Colonic mucosa (tissue), 4 donors: Measurements from ENCODE around the gene SPDEF. TPM values are rescaled to one million over a fixed set of nuclear protein-coding genes. Genes with fewer than 3 reads are reported as not detected.

ENCODE experiments used
- DNase-seq: peaks from one replicate; pipeline ENCODE4 v3.0.0-alpha.2; 2020
- H3K27ac ChIP-seq: fragments of 200-600 bp; one replicate; pipeline ENCODE4 v1.8.0; 2021
- H3K27me3 ChIP-seq: fragments of 200-600 bp; one replicate; pipeline ENCODE4 v1.8.0; 2021
- H3K36me3 ChIP-seq: fragments of 200-600 bp; one replicate; pipeline ENCODE4 v1.8.0; 2021
- H3K4me1 ChIP-seq: fragments of 200-600 bp; one replicate; pipeline ENCODE4 v1.8.0; 2021; ENCODE audit warnings: mild to moderate bottlenecking
- H3K4me3 ChIP-seq: fragments of 200-600 bp; one replicate; pipeline ENCODE4 v1.8.0; 2021
- H3K9ac ChIP-seq, 2 donors: one replicate each; pipeline ENCODE4 v1.7.0; 2013; ENCODE audit warnings: control low read depth in 2 of 2, low read depth in 2 of 2, low read length in 2 of 2
- H3K9me3 ChIP-seq: fragments of 200-600 bp; one replicate; pipeline ENCODE4 v1.8.0; 2021
- CTCF ChIP-seq: fragments of 200-600 bp; IDR thresholded peaks from one replicate; pipeline ENCODE4 v1.8.0; 2022; ENCODE audit warnings: antibody characterized with exemption, mild to moderate bottlenecking
- intact Hi-C: fragments of 100-400 bp; cut with DNase I; formaldehyde crosslinking; loops from one replicate; pipeline ENCODE4 v1.14.1; 2022
- total RNA-seq, 2 donors: library from RNA; stranded (reverse); fragmentation: NEBNext Ultra II Directional in 1 of 2; extraction: Animal tissue kit (Norgen Biotek cat#: 25700) in 1 of 2; gene quantifications; one replicate each; pipeline ENCODE4 v1.2.1, GENCODE V29; 2021
- donor health status: healthy.
- donor health status: DM: no; HTN: no; CAD: no.
- donor health status: DM: no; HTN: no; CAD: no.

SPDEF gene
- total RNA-seq, 2 donors from 2014 or later: 71.0 to 102 TPM

GRCh38 chr6:34534656-34535055 lies 21.5 kb downstream of the SPDEF start:
- no peak for DNase-seq
- H3K27me3 ChIP-seq: no peaks in the 10 kb centered on the region
- H3K9me3 ChIP-seq: no peaks in the 10 kb centered on the region
- intact Hi-C loops: no loop called here
- H3K9ac ChIP-seq: no peak overlapping the region
- no peaks in the 10 kb centered on the region for H3K36me3 ChIP-seq
- TF ChIP-seq CTCF: no peak
- H3K27ac ChIP-seq: no peak overlapping the region
- H3K4me3 ChIP-seq: no peak overlapping the region
- peaks cover 7% of the 10 kb centered on the region for H3K4me1 ChIP-seq

DNA sequence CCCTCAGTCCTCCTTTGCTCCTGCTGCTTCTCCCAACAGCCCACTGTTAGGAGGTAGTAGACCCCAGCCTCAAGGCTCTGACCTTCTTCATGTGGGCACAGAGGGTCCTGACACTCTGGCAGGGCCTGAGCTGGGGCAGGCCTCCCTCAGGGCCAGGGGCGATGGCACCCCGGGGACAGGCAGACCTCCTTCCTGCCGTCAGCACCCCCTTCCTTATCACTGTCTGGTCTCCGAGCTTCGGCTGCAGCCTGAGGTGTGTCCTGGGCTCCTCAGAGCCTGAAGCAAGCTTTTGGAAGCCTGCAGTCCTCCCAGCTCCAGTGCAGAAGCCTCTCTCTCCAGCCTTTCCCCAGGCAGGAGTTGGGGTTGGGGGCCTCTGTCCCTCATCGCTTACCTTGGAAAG lies 22.0 kb downstream of the SPDEF start:
- intact Hi-C loops: no loop called here
- H3K9ac ChIP-seq: no peak overlapping the region
- no peak for DNase-seq
- H3K9me3 ChIP-seq: no peaks in the 10 kb centered on the region
- no peaks in the 10 kb centered on the region for H3K36me3 ChIP-seq
- peaks cover 7% of the 10 kb centered on the region for H3K4me1 ChIP-seq
- TF ChIP-seq CTCF: no peak
- H3K27me3 ChIP-seq: no peaks in the 10 kb centered on the region
- H3K27ac ChIP-seq: no peak overlapping the region
- H3K4me3 ChIP-seq: no peak overlapping the region

DNA sequence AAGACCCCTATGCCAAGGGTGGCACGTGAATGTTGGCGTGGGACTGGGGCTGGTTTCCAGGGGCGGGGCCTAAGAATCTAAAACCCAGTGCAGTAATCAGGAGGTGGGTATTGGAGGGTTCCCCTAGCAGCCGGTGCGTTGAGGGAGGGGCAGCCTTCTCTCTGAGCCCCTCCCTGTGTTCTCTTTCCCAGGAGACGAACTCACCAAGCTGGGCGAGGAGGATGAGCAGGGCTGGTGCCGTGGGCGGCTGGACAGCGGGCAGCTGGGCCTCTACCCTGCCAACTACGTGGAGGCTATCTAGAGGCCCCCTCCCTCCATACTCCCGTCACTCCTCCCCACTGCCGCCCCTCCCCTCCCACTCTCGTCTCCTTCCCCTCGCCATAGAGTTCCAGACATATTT lies 23.9 kb downstream of the SPDEF start:
- Histone ChIP-seq H3K9ac (no peak overlapping the region), H3K27ac (no peak overlapping the region), H3K27me3 (no peaks in the 10 kb centered on the region), H3K36me3 (no peaks in the 10 kb centered on the region), H3K4me3 (no peak overlapping the region), H3K9me3 (no peaks in the 10 kb centered on the region), H3K4me1 (peaks cover 7% of the 10 kb centered on the region)
- intact Hi-C loops: no loop called here
- no peak for DNase-seq
- TF ChIP-seq CTCF: no peak

- no peaks in the 10 kb centered on the region for H3K27me3 ChIP-seq
- H3K4me1 ChIP-seq: peaks cover 7% of the 10 kb centered on the region
- no peak overlapping the region for H3K4me3 ChIP-seq
- intact Hi-C loops: no loop called here
- no peaks in the 10 kb centered on the region for H3K9me3 ChIP-seq
- no peak for TF ChIP-seq CTCF
- H3K27ac ChIP-seq: no peak overlapping the region
- no peak for DNase-seq
- H3K9ac ChIP-seq: no peak overlapping the region
- H3K36me3 ChIP-seq: no peaks in the 10 kb centered on the region
Observed at GRCh38 chr6:34531580-34532201, 24.4 kb downstream of the SPDEF start.

DNA sequence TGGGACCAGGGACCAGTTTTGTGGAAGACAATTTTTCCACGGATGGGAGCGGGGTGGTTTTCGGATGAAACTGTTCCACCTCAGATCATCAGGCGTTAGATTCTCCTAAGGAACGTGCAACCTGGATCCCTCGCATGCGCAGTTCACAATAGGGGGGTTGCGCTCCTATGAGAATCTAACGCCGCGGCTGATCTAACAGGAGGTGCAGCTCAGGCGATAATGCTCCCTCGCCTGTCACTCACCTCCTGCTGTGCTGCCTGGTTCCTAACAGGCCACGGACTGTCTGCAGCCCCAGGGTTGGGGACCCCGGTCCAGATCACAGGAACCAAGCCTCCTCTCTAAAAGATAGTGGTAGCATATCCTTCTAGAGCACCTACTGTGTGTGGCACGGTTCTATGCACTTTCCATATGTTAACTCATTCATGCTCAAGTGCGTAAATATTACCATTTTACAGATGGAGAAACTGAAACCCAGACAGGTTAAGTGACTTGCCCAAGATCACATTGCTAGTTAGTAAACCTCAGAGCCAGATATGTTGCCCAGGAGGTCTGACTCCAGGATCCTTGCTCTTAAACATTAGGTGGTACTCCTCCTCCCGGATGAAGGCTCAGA lies 25.3 kb downstream of the SPDEF start:
- Histone ChIP-seq H3K27ac (no peak overlapping the region), H3K36me3 (no peaks in the 10 kb centered on the region), H3K4me3 (no peak overlapping the region), H3K9me3 (no peaks in the 10 kb centered on the region), H3K27me3 (no peaks in the 10 kb centered on the region), H3K4me1 (peaks cover 5% of the 10 kb centered on the region), H3K9ac (no peak overlapping the region)
- no peak for DNase-seq
- TF ChIP-seq CTCF: no peak
- intact Hi-C loops: no loop called here
